ENCODE data around the gene C12orf75. TPM values are rescaled to one million over a fixed set of nuclear protein-coding genes. Genes with fewer than 3 reads are reported as not detected.

The C12orf75 gene
- total and polyA plus RNA-seq, 10 of the 15 experiments (the other 5 are each of a cell fraction or from before 2014, with no cell fraction given): 40.7 to 411 (median 159) TPM

- TF ChIP-seq ZNF687 (IDR thresholded peaks at IDR 0.05): no peak
- TF ChIP-seq CHD4 (IDR thresholded peaks at IDR 0.05): no peak
Measured at GRCh38 chr12:105337391-105337790, 6.9 kb downstream of the C12orf75 start (continued).

GRCh38 chr12:105338966-105339365 is 8.5 kb downstream of the C12orf75 start:
- Histone ChIP-seq H3K9ac (ENCODE audit: control insufficient read depth, insufficient read depth, low read length) (no peak overlapping the region), H3K36me3 (ENCODE audit: control insufficient read depth in 2 of 2, insufficient read depth in 2 of 2, low read length in 1 of 2) (no peaks in the 10 kb centered on the region; a peak in 2 of 4 replicates), H3K4me2 (ENCODE audit: control insufficient read depth, insufficient read depth) (no peak overlapping the region), H3K4me1 (ENCODE audit: control insufficient read depth, insufficient read depth, low read length) (peaks cover 8% of the 10 kb centered on the region), H3K4me3 (no peak overlapping the region), H4K20me1 (ENCODE audit: control insufficient read depth, insufficient read depth) (no peaks in the 10 kb centered on the region), H2AFZ (ENCODE audit: control insufficient read depth, low read depth, low read length) (no peak overlapping the region), H3K79me2 (ENCODE audit: control insufficient read depth, insufficient read depth, low read length) (peaks cover 58% of the 10 kb centered on the region), H3K27me3 (replicated peaks in 1 of 2; ENCODE audit: control insufficient read depth in 2 of 2, insufficient read depth in 2 of 2, low read length in 1 of 2) (no peaks in the 10 kb centered on the region), H3K27ac (ENCODE audit: control insufficient read depth, insufficient read depth) (no peak overlapping the region), H3K9me3 (replicated peaks; ENCODE audit: control insufficient read depth, insufficient read depth, low read length) (peaks cover 16% of the 10 kb centered on the region)
- DNase-seq (ENCODE audit: low read depth, low spot score): no peak
- no TSS peak for BruUV-seq (replicated peaks)
- ChIA-PET SMC1A (ENCODE audit: uncharacterized antibody, unreplicated experiment) (interaction anchor here (0.8 to 1.9 kb wide), 3 partner anchors 9 to 18 kb away, joined by 4 to 14 read pairs (median 4); no protein-coding TSS in a partner anchor), POLR2A (interaction anchor here (1.1 to 1.4 kb wide), 2 partner anchors 10 to 20 kb away, joined by 3 to 5 read pairs; no protein-coding TSS in a partner anchor), CTCF (interaction anchor here (1.0 to 1.8 kb wide), 3 partner anchors 9 to 44 kb away, joined by 3 to 7 read pairs (median 3); no protein-coding TSS in a partner anchor), RAD21 (ENCODE audit: unreplicated experiment) (no interaction called here)
- in situ Hi-C loops (cut with MboI) (no loop called here), intact Hi-C loops (cut with micrococcal nuclease; ENCODE audit: unreplicated experiment) (no loop called here)
- ATAC-seq: no peak
- FAIRE-seq: no peak
- 100% methylated on average over 1 of the region's 1 CpG for whole genome bisulfite sequencing (ENCODE audit: insufficient coverage, insufficient replicate concordance, low lambda C conversion rate, missing lambda C conversion rate)
- no peak for TF ChIP-seq ASH2L (IDR thresholded peaks at IDR 0.05; ENCODE audit: borderline replicate concordance, low read depth)
- TF ChIP-seq HDAC6 (IDR thresholded peaks at IDR 0.05; ENCODE audit: unreplicated experiment): no peak
- TF ChIP-seq CBX5 (IDR thresholded peaks at IDR 0.05; ENCODE audit: low read depth): no peak
- no peak for TF ChIP-seq ZNF274 (IDR thresholded peaks at IDR 0.05; ENCODE audit: insufficient read depth, insufficient read length)
- TF ChIP-seq ZZZ3 (IDR thresholded peaks at IDR 0.05; ENCODE audit: control insufficient read depth, insufficient read length, low read depth): no peak
- no peak for TF ChIP-seq NFYB (IDR thresholded peaks at IDR 0.05; ENCODE audit: insufficient read depth, low read depth, low read length)
- TF ChIP-seq BHLHE40 (IDR thresholded peaks at IDR 0.05; ENCODE audit: borderline replicate concordance in 1 of 2, low read depth in 2 of 2, low read length in 1 of 2): no peak
- TF ChIP-seq NR2F1 (conservative IDR thresholded peaks at IDR 0.05): no peak
- no peak for TF ChIP-seq PML (IDR thresholded peaks at IDR 0.05; ENCODE audit: low read length)
- TF ChIP-seq SREBF2 (IDR thresholded peaks at IDR 0.05; ENCODE audit: low read length): no peak
- no peak for TF ChIP-seq E2F8 (IDR thresholded peaks at IDR 0.05; ENCODE audit: low read depth, partially characterized antibody)
- no peak for TF ChIP-seq USF2 (IDR thresholded peaks at IDR 0.05; ENCODE audit: borderline replicate concordance, low read depth, low read length)
